HL-60 (cell line): Measurements from ENCODE around the gene CASKIN2.

Source experiments
- GABPA ChIP-seq: IDR thresholded peaks from 2 replicates; pipeline ENCODE4 v1.6.1; 2012; ENCODE audit warnings: low read depth
- POLR2AphosphoS5 ChIP-seq: IDR thresholded peaks from 2 replicates; pipeline ENCODE4 v1.6.1; 2012; ENCODE audit warnings: low read depth
- SPI1 ChIP-seq: IDR thresholded peaks from 2 replicates; pipeline ENCODE4 v1.6.1; 2012; ENCODE audit warnings: low read depth, mild to moderate bottlenecking, borderline replicate concordance
- TF ChIP-seq, protein P1 (sequence below): IDR thresholded peaks from one replicate; pipeline ENCODE4 v1.5.1; 2011; ENCODE audit warnings: low read length, control low read depth, inconsistent platforms; ENCODE audit not compliant: insufficient read depth
- TF ChIP-seq, protein P2 (sequence below): IDR thresholded peaks from 2 replicates; pipeline ENCODE4 v1.6.1; 2012; ENCODE audit warnings: low read depth; ENCODE audit not compliant: insufficient replicate concordance

DNA sequence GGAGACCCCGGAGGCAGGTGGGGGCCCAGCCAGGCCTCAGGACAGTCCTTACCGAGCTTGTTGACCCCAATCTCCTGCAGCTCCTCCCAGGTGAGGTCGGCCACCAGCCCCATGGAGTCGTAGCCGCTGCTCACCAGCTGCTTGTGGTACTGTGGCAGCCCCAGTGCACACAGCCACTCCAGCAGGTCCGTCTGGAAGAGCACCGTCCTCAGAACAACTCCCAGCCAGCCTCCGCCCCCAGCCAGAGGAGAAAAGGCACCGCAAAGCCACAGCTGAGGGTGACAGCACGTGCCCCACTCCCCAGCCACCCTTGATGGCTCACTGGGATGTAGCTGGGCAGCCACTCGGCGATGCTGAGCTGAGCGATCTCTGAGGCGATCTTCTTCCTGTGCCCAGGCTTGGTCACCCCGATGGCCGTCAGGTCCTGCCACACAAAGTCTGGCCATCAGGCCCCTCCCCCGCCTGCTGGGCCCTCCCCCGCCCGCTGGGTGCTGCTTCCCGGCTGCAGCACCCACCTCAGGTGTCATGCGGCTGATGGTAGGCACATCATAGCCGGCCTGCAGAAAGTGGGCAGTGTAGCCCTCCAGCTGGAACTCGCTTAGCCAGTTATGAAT, 11.9 kb downstream of the CASKIN2 start:
- TF ChIP-seq, protein P1, sequence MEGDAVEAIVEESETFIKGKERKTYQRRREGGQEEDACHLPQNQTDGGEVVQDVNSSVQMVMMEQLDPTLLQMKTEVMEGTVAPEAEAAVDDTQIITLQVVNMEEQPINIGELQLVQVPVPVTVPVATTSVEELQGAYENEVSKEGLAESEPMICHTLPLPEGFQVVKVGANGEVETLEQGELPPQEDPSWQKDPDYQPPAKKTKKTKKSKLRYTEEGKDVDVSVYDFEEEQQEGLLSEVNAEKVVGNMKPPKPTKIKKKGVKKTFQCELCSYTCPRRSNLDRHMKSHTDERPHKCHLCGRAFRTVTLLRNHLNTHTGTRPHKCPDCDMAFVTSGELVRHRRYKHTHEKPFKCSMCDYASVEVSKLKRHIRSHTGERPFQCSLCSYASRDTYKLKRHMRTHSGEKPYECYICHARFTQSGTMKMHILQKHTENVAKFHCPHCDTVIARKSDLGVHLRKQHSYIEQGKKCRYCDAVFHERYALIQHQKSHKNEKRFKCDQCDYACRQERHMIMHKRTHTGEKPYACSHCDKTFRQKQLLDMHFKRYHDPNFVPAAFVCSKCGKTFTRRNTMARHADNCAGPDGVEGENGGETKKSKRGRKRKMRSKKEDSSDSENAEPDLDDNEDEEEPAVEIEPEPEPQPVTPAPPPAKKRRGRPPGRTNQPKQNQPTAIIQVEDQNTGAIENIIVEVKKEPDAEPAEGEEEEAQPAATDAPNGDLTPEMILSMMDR: no peak
- TF ChIP-seq POLR2AphosphoS5: no peak
- no peak for TF ChIP-seq GABPA
- TF ChIP-seq, protein P2, sequence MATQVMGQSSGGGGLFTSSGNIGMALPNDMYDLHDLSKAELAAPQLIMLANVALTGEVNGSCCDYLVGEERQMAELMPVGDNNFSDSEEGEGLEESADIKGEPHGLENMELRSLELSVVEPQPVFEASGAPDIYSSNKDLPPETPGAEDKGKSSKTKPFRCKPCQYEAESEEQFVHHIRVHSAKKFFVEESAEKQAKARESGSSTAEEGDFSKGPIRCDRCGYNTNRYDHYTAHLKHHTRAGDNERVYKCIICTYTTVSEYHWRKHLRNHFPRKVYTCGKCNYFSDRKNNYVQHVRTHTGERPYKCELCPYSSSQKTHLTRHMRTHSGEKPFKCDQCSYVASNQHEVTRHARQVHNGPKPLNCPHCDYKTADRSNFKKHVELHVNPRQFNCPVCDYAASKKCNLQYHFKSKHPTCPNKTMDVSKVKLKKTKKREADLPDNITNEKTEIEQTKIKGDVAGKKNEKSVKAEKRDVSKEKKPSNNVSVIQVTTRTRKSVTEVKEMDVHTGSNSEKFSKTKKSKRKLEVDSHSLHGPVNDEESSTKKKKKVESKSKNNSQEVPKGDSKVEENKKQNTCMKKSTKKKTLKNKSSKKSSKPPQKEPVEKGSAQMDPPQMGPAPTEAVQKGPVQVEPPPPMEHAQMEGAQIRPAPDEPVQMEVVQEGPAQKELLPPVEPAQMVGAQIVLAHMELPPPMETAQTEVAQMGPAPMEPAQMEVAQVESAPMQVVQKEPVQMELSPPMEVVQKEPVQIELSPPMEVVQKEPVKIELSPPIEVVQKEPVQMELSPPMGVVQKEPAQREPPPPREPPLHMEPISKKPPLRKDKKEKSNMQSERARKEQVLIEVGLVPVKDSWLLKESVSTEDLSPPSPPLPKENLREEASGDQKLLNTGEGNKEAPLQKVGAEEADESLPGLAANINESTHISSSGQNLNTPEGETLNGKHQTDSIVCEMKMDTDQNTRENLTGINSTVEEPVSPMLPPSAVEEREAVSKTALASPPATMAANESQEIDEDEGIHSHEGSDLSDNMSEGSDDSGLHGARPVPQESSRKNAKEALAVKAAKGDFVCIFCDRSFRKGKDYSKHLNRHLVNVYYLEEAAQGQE: no peak
- no peak for TF ChIP-seq SPI1
